OCI-LY1 (cell line): ENCODE results near the gene PIEZO1.

Experiments
- EZH2 ChIP-seq: fragments of 200-600 bp; sonication (generic), shearing (Covaris generic); IDR thresholded peaks from 2 replicates; pipeline ENCODE4 v1.8.0; 2017; ENCODE audit warnings: borderline replicate concordance, mixed run types, mild to moderate bottlenecking, antibody characterized with exemption, low read length, moderate library complexity, mixed read lengths
- TF ChIP-seq, protein P1 (sequence below): fragments of 200-600 bp; sonication (generic), shearing (Covaris generic); IDR thresholded peaks from 2 replicates; pipeline ENCODE4 v1.5.1; 2017; ENCODE audit warnings: mild to moderate bottlenecking, antibody characterized with exemption, low read length, moderate library complexity, mixed read lengths

DNA sequence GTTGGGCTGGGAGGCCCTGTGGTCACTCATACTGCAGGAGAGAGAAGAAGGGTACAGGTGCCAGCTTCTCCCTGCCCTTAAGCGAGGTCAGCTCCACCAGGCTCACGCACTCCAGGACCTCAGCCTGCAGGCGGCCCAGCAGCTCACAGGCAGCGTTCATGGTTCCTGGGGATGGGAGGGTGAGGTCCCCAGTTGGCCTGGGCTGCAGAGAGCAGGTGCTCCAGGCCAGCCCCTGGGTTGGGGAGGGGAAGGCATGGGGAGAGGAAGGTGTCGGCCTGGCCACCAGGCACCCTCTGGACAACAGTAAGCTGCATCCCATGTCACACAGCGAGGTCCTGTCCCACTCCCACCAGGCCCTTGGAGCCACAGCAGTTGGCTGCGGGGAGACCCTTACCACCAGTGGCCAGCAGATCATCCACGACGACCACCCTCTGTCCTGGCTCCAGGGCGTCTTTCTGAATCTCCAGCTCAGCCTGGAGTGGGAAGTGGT is 24.7 kb upstream of the PIEZO1 start:
- TF ChIP-seq, protein P1, sequence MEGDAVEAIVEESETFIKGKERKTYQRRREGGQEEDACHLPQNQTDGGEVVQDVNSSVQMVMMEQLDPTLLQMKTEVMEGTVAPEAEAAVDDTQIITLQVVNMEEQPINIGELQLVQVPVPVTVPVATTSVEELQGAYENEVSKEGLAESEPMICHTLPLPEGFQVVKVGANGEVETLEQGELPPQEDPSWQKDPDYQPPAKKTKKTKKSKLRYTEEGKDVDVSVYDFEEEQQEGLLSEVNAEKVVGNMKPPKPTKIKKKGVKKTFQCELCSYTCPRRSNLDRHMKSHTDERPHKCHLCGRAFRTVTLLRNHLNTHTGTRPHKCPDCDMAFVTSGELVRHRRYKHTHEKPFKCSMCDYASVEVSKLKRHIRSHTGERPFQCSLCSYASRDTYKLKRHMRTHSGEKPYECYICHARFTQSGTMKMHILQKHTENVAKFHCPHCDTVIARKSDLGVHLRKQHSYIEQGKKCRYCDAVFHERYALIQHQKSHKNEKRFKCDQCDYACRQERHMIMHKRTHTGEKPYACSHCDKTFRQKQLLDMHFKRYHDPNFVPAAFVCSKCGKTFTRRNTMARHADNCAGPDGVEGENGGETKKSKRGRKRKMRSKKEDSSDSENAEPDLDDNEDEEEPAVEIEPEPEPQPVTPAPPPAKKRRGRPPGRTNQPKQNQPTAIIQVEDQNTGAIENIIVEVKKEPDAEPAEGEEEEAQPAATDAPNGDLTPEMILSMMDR = no peak
- no peak for TF ChIP-seq EZH2
